GM21529 (cell line): ENCODE measurements around the gene TCF7L2.

Experiments used
- ATAC-seq: cut with Tn5 transposase; IDR thresholded peaks from one replicate; pipeline ENCODE4 v1.9.1; 2021; ENCODE audit not compliant: unreplicated experiment

The TCF7L2 gene

GRCh38 chr10:113115556-113115955 lies 165.5 kb downstream of the TCF7L2 start:
- ATAC-seq, result no peak

GRCh38 chr10:113118882-113119281 lies 168.8 kb downstream of the TCF7L2 start:
- ATAC-seq, result no peak

- no peak for ATAC-seq
Observed at GRCh38 chr10:113119801-113120200, 169.8 kb downstream of the TCF7L2 start.

- ATAC-seq, result no peak
Observed at GRCh38 chr10:113121153-113121552, 171.1 kb downstream of the TCF7L2 start.

GRCh38 chr10:113122947-113123346 lies 172.9 kb downstream of the TCF7L2 start:
- ATAC-seq, result no peak

- ATAC-seq, result no peak
Observed at GRCh38 chr10:113124724-113125123, 174.7 kb downstream of the TCF7L2 start.

GRCh38 chr10:113125612-113126011 lies 175.6 kb downstream of the TCF7L2 start:
- no peak for ATAC-seq

- no peak for ATAC-seq
Observed at GRCh38 chr10:113126229-113127201, 176.5 kb downstream of the TCF7L2 start.

GRCh38 chr10:113127261-113127900 lies 177.3 kb downstream of the TCF7L2 start:
- no peak for ATAC-seq

GRCh38 chr10:113127901-113128283 lies 177.8 kb downstream of the TCF7L2 start:
- no peak for ATAC-seq

GRCh38 chr10:113128450-113129070 lies 178.5 kb downstream of the TCF7L2 start:
- no peak for ATAC-seq

GRCh38 chr10:113129117-113129516 lies 179.1 kb downstream of the TCF7L2 start:
- ATAC-seq, result no peak

GRCh38 chr10:113130014-113130641 lies 180.1 kb downstream of the TCF7L2 start:
- ATAC-seq, result no peak

- ATAC-seq, result no peak
Observed at GRCh38 chr10:113131613-113132261, 181.7 kb downstream of the TCF7L2 start.

GRCh38 chr10:113132591-113133121 lies 182.6 kb downstream of the TCF7L2 start:
- no peak for ATAC-seq

- no peak for ATAC-seq
Observed at GRCh38 chr10:113133497-113134115, 183.6 kb downstream of the TCF7L2 start.

GRCh38 chr10:113135025-113135424 lies 185.0 kb downstream of the TCF7L2 start:
- ATAC-seq, result no peak

- no peak for ATAC-seq
Observed at GRCh38 chr10:113137941-113138685, 188.1 kb downstream of the TCF7L2 start.

- no peak for ATAC-seq
Observed at GRCh38 chr10:113138937-113139585, 189.0 kb downstream of the TCF7L2 start.
